OCI-LY1 (cell line): ENCODE measurements around the gene ELMOD3.

Experiments used
- CTCF ChIP-seq: fragments of 200-600 bp; sonication (generic), shearing (Covaris generic); IDR thresholded peaks from 2 replicates; pipeline ENCODE4 v1.5.1; 2017; ENCODE audit warnings: mild to moderate bottlenecking, antibody characterized with exemption, low read length, moderate library complexity, mixed read lengths
- EZH2 ChIP-seq: fragments of 200-600 bp; sonication (generic), shearing (Covaris generic); IDR thresholded peaks from 2 replicates; pipeline ENCODE4 v1.8.0; 2017; ENCODE audit warnings: borderline replicate concordance, mixed run types, mild to moderate bottlenecking, antibody characterized with exemption, low read length, moderate library complexity, mixed read lengths

GRCh38 chr2:85394976-85395375 is 40.4 kb downstream of the ELMOD3 start:
- no peak for TF ChIP-seq CTCF
- no peak for TF ChIP-seq EZH2
